Esophagus squamous epithelium (tissue), 5 donors: ENCODE results near the gene TCF4. TPM values are rescaled to one million over a fixed set of nuclear protein-coding genes. Genes with fewer than 3 reads are reported as not detected.

Source experiments
- DNase-seq: peaks from one replicate; lab custom pipeline; 2025; lab: John Stamatoyannopoulos, UW
- H3K27ac ChIP-seq, 4 donors: fragments of 200-600 bp; sonication (generic); one replicate each; pipeline ENCODE4 v1.5.1; 2016 to 2019; ENCODE audit warnings: mild to moderate bottlenecking in 1 of 4
- H3K27me3 ChIP-seq, 4 donors: fragments of 200-600 bp; sonication (generic); 1 replicate in 3 of 4; 2 replicates in 1 of 4; pipeline versions ENCODE4 v1.5.1 to v1.6.0; 2017 to 2021; ENCODE audit warnings: antibody characterized with exemption in 1 of 4
- H3K36me3 ChIP-seq, 3 donors: fragments of 200-600 bp; sonication (generic); one replicate each; pipeline ENCODE4 v1.5.1; 2016 to 2019
- H3K4me1 ChIP-seq, 3 donors: fragments of 200-600 bp; sonication (generic); one replicate each; pipeline ENCODE4 v1.5.1; 2017 to 2019
- H3K4me3 ChIP-seq, 4 donors: fragments of 200-600 bp; sonication (generic); 1 replicate in 3 of 4; 2 replicates in 1 of 4; pipeline ENCODE4 v1.5.1; 2016 to 2019; ENCODE audit warnings: mild to moderate bottlenecking in 2 of 4, moderate library complexity in 1 of 4
- H3K9me3 ChIP-seq, 3 donors: fragments of 200-600 bp; sonication (generic); one replicate each; pipeline ENCODE4 v1.5.1; 2016 to 2019
- POLR2A ChIP-seq, 4 donors: fragments of 450-650 bp; IDR thresholded peaks; one replicate each; pipeline ENCODE4 v1.6.1; 2017; ENCODE audit warnings: antibody characterized with exemption in 4 of 4, mild to moderate bottlenecking in 4 of 4, moderate library complexity in 3 of 4
- WGBS, 2 donors: methylation state at CpG; one replicate each; pipeline ENCODE4 v1.1.5; 2018; 5-methylcytosine and 5-hydroxymethylcytosine counted together
- intact Hi-C: fragments of 100-400 bp; cut with DNase I; formaldehyde crosslinking; loops from one replicate; pipeline ENCODE4 v1.15.0; 2022
- total RNA-seq, 4 donors: library from RNA; depleted of rRNA; stranded (reverse); fragments of >200 nt; gene quantifications; one replicate each; pipeline ENCODE4 v1.1.0, GENCODE V29; 2016
- TF ChIP-seq, protein P1 (sequence below), 6 experiments: fragments of 450-650 bp in 4 of 6; fragments of 200-600 bp in 2 of 6; sonication (generic) in 2 of 6; IDR thresholded peaks; one replicate each; pipeline ENCODE4 v1.5.1; 2016 to 2019; ENCODE audit warnings: antibody characterized with exemption in 6 of 6, mild to moderate bottlenecking in 4 of 6, moderate library complexity in 4 of 6
- donor health status: DM: yes; HTN: yes; CAD: no.

The TCF4 gene
- total RNA-seq, 4 donors from 2014 or later: 19.0 to 79.7 (median 26.0) TPM

DNA sequence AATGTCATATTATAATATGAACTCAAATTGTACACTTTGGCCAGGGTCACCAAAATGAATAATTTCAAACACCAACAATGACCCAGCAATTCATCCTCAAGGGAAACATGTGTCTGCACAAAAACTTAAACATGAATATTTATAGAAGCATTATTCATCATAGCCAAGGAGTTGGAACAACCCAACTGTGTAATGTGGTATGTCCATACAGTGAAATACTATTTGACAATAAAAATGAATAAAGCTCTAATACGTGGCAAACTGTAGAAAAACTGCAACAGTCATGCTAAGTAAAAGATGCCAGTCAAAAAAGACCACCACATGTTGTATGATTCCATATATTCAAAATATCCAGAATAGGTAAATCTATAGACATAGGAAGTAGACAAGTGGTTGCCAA is 334.2 kb downstream of the TCF4 start:
- TF ChIP-seq, protein P1, sequence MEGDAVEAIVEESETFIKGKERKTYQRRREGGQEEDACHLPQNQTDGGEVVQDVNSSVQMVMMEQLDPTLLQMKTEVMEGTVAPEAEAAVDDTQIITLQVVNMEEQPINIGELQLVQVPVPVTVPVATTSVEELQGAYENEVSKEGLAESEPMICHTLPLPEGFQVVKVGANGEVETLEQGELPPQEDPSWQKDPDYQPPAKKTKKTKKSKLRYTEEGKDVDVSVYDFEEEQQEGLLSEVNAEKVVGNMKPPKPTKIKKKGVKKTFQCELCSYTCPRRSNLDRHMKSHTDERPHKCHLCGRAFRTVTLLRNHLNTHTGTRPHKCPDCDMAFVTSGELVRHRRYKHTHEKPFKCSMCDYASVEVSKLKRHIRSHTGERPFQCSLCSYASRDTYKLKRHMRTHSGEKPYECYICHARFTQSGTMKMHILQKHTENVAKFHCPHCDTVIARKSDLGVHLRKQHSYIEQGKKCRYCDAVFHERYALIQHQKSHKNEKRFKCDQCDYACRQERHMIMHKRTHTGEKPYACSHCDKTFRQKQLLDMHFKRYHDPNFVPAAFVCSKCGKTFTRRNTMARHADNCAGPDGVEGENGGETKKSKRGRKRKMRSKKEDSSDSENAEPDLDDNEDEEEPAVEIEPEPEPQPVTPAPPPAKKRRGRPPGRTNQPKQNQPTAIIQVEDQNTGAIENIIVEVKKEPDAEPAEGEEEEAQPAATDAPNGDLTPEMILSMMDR (IDR thresholded peaks at IDR 0.05): no peak
- TF ChIP-seq POLR2A (IDR thresholded peaks at IDR 0.05): no peak
- peaks cover 0 to 66% (median 0%) of the 10 kb centered on the region in 3 donors for H3K36me3 ChIP-seq
- no peaks in the 10 kb centered on the region for H3K9me3 ChIP-seq
- DNase-seq: no peak
- H3K4me3 ChIP-seq: no peak overlapping the region
- H3K27me3 ChIP-seq: no peaks in the 10 kb centered on the region
- 62 to 86% methylated on average over 1 of the region's 1 CpG for WGBS, 2 donors
- H3K27ac ChIP-seq: no peak overlapping the region
- peaks cover 0 to 28% (median 0%) of the 10 kb centered on the region in 3 donors for H3K4me1 ChIP-seq
- intact Hi-C loops: no loop called here

DNA sequence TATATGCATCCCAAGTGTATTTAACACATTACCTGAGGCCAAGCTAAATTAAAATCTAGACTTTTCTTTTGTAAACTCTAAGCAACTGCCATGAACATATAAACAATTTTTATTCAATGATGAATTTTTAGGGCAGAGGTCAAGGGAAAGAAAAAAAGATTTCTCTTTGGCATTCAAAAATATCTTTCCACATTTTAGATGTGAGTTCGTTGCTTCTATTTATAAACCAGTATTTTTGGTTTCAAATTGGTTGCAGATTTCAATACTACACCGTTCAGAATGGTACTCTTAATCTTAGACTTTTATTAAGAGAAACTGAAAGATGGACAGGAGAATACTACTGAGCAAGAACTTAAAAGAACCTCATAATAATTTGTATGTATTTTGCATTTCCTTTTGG is 335.1 kb downstream of the TCF4 start:
- H3K27me3 ChIP-seq: no peaks in the 10 kb centered on the region
- TF ChIP-seq, protein P1 (IDR thresholded peaks at IDR 0.05): no peak
- TF ChIP-seq POLR2A (IDR thresholded peaks at IDR 0.05): no peak
- H3K4me1 ChIP-seq: peaks cover 0 to 32% (median 0%) of the 10 kb centered on the region in 3 donors
- H3K4me3 ChIP-seq: no peak overlapping the region
- peak overlapping the region in 2 of 4 donors; percentile 41 to 47 for H3K27ac ChIP-seq
- no peak for DNase-seq
- peaks cover 0 to 64% (median 0%) of the 10 kb centered on the region in 3 donors for H3K36me3 ChIP-seq
- intact Hi-C loops: no loop called here
- H3K9me3 ChIP-seq: no peaks in the 10 kb centered on the region
- WGBS, 2 donors: 37 to 58% methylated on average over 2 of the region's 2 CpGs

DNA sequence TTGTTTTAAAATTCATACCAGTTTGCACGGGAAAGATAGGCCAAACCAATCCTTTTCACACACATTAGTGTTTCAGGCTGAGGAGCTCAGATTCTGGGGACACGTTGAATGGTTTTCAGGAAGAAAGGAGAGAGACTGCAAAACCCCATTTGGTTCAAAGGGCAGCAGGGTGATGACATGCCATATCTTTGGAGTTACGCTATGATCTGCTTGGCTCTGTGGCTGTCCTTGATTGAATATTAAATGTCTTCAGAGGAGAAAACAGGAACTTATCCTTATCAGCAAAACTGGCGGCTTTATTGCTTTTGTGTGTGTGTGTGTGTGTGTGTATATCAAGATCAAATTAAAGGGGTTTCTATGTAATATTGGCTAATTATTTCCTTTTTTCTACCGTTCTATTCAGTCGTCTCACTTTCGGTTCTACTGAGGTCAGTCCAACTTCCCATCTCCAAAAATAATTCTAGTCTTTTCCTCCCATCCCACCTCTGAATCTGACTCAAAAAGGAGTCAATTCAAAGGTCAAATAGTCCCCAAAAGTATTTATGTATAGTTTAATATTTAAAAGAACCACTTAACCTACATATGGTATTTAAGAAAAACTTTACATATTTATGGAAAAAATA is 335.8 kb downstream of the TCF4 start:
- H3K36me3 ChIP-seq: peaks cover 0 to 58% (median 0%) of the 10 kb centered on the region in 3 donors
- peak overlapping the region in 3 of 4 donors; percentile 41 to 51 (median 47) for H3K27ac ChIP-seq
- no peak for DNase-seq
- intact Hi-C loops: no loop called here
- H3K4me3 ChIP-seq: no peak overlapping the region
- no peaks in the 10 kb centered on the region for H3K27me3 ChIP-seq
- 58 to 67% methylated on average over 6 to 7 of the region's 7 CpGs for WGBS, 2 donors
- no peaks in the 10 kb centered on the region for H3K9me3 ChIP-seq
- peaks cover 0 to 32% (median 0%) of the 10 kb centered on the region in 3 donors for H3K4me1 ChIP-seq
- TF ChIP-seq, protein P1 (IDR thresholded peaks at IDR 0.05): no peak
- TF ChIP-seq POLR2A (IDR thresholded peaks at IDR 0.05): no peak

DNA sequence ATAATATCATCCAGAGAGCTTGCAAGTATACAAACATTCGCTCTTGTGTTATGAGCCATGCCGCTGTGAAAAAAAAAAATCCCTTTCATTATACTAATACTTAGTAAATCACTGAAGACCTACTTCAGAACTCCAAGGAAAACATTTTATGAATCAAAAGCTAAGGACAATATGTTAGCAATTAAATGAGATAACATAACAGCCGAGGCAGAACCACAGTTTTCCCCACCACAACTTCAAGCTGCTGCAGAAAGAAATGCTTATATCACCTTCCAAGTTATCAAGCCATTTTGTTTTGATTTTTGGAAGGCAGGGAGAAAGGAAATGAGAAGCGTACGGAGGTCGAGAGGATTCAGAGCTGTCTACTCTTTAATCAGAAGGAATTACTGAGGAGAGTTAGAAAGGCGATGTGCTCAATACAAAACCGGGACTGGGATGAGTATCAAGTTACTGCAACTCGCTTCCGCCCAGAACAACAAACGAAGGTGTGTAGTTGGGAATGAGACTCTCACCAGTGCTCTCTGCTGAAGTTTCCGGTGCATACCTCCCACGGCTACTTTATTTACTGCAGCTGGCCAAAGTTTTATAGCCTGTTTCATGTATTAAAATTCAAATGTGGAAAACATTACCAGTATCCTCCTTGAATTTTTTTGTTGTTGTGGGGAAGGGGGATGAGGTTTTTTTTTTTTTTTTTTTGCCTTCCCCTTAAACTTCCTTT is 336.6 kb downstream of the TCF4 start:
- intact Hi-C loops: no loop called here
- no peak for DNase-seq
- Histone ChIP-seq H3K4me1 (peaks cover 0 to 32% (median 0%) of the 10 kb centered on the region in 3 donors), H3K27ac (peak overlapping the region in 2 of 4 donors; percentile 28 to 47), H3K27me3 (no peaks in the 10 kb centered on the region), H3K36me3 (peaks cover 0 to 51% (median 0%) of the 10 kb centered on the region in 3 donors), H3K4me3 (no peak overlapping the region), H3K9me3 (no peaks in the 10 kb centered on the region)
- WGBS, 2 donors: 49 to 59% methylated on average over 13 of the region's 13 CpGs
- TF ChIP-seq, protein P1 (IDR thresholded peaks at IDR 0.05): no peak
- no peak for TF ChIP-seq POLR2A (IDR thresholded peaks at IDR 0.05)

DNA sequence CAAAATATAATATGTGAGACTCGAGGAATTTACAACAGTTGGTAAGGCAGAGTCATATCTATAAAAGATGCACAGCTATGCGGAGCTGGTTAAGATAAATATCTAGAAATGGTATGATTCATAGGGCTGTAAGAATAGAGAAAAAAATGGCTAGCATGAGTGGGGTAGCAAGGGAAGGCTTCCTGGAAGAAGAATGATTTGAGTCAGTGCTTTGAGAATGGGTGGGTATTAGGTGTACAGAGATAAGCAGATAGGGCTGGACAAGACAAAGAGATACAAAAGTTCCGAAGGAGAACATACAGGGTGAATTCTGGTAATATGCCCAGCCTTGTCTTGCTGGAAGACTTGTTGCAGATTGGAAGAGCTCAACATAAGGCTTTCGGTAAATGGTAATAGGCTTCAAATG is 337.2 kb downstream of the TCF4 start:
- Histone ChIP-seq H3K27ac (no peak overlapping the region), H3K4me3 (no peak overlapping the region), H3K4me1 (peaks cover 0 to 34% (median 4%) of the 10 kb centered on the region in 3 donors), H3K36me3 (peaks cover 0 to 44% (median 0%) of the 10 kb centered on the region in 3 donors), H3K27me3 (no peaks in the 10 kb centered on the region), H3K9me3 (no peaks in the 10 kb centered on the region)
- WGBS, 2 donors: 81 to 85% methylated on average over 4 of the region's 4 CpGs
- no peak for TF ChIP-seq POLR2A (IDR thresholded peaks at IDR 0.05)
- TF ChIP-seq, protein P1 (IDR thresholded peaks at IDR 0.05): no peak
- no peak for DNase-seq
- intact Hi-C loops: no loop called here
